ENCODE data around the gene ANO1. TPM values are rescaled to one million over a fixed set of nuclear protein-coding genes. Genes with fewer than 3 reads are reported as not detected.

Gene ANO1
- total RNA-seq, 6 experiments from 2014 or later, result 32.1 to 292 (median 78.0) TPM

- H3K27ac ChIP-seq, result no peak overlapping the region
- 69% methylated on average over 3 of the region's 14 CpGs for WGBS (ENCODE audit: insufficient coverage, low coverage, low lambda C conversion rate, missing lambda C conversion rate)
- no peaks in the 10 kb centered on the region for H3K4me1 ChIP-seq
- H3K4me3 ChIP-seq, result no peak overlapping the region
- TF ChIP-seq CTCF (IDR thresholded peaks at IDR 0.05) (no peak), POLR2A (IDR thresholded peaks at IDR 0.05) (no peak)
- H3K9me3 ChIP-seq, result no peaks in the 10 kb centered on the region
- intact Hi-C loops (cut with DNase I), result no loop called here
- no peak for ATAC-seq
- peaks cover 0 to 43% (median 12%) of the 10 kb centered on the region in 4 donors for H3K36me3 ChIP-seq
- no peak for DNase-seq
- no peaks in the 10 kb centered on the region for H3K27me3 ChIP-seq
Measured at GRCh38 chr11:70142221-70142875, 64.2 kb downstream of the ANO1 start.

- Histone ChIP-seq H3K9me3 (no peaks in the 10 kb centered on the region), H3K27me3 (no peaks in the 10 kb centered on the region), H3K4me1 (no peaks in the 10 kb centered on the region), H3K36me3 (peaks cover 0 to 51% (median 12%) of the 10 kb centered on the region in 4 donors), H3K4me3 (no peak overlapping the region), H3K27ac (no peak overlapping the region)
- no peak for DNase-seq
- 80% methylated on average over 2 of the region's 10 CpGs for WGBS (ENCODE audit: insufficient coverage, low coverage, low lambda C conversion rate, missing lambda C conversion rate)
- intact Hi-C loops (cut with DNase I), result no loop called here
- TF ChIP-seq POLR2A (IDR thresholded peaks at IDR 0.05) (no peak), CTCF (IDR thresholded peaks at IDR 0.05) (no peak)
- ATAC-seq, result no peak
Measured at GRCh38 chr11:70144262-70144661, 66.1 kb downstream of the ANO1 start.

- H3K27me3 ChIP-seq, result no peaks in the 10 kb centered on the region
- no peak for TF ChIP-seq POLR2A (IDR thresholded peaks at IDR 0.05)
- H3K36me3 ChIP-seq, result peaks cover 0 to 45% (median 9%) of the 10 kb centered on the region in 4 donors
- no peaks in the 10 kb centered on the region for H3K4me1 ChIP-seq
- no peak overlapping the region for H3K4me3 ChIP-seq
- intact Hi-C loops (cut with DNase I), result no loop called here
- ATAC-seq (no peak), DNase-seq (no peak)
- H3K27ac ChIP-seq, result no peak overlapping the region
- no peaks in the 10 kb centered on the region for H3K9me3 ChIP-seq
- WGBS (ENCODE audit: insufficient coverage, low coverage, low lambda C conversion rate, missing lambda C conversion rate), result 77% methylated on average over 2 of the region's 6 CpGs
Measured at GRCh38 chr11:70145071-70145470, 67.0 kb downstream of the ANO1 start.

GRCh38 chr11:70145841-70146240, 67.7 kb downstream of the ANO1 start:
- peaks cover 0 to 39% (median 6%) of the 10 kb centered on the region in 4 donors for H3K36me3 ChIP-seq
- no peak overlapping the region for H3K27ac ChIP-seq
- no peak overlapping the region for H3K4me3 ChIP-seq
- H3K4me1 ChIP-seq, result no peaks in the 10 kb centered on the region
- TF ChIP-seq CTCF (IDR thresholded peaks at IDR 0.05), result no peak
- no peaks in the 10 kb centered on the region for H3K27me3 ChIP-seq
- ATAC-seq (no peak), DNase-seq (no peak)
- intact Hi-C loops (cut with DNase I), result no loop called here
- WGBS (ENCODE audit: insufficient coverage, low coverage, low lambda C conversion rate, missing lambda C conversion rate), result 76% methylated on average over 4 of the region's 4 CpGs
- no peaks in the 10 kb centered on the region for H3K9me3 ChIP-seq

- no peak overlapping the region for H3K27ac ChIP-seq
- no peaks in the 10 kb centered on the region for H3K9me3 ChIP-seq
- TF ChIP-seq CTCF (IDR thresholded peaks at IDR 0.05) (no peak), POLR2A (IDR thresholded peaks at IDR 0.05) (no peak)
- no peak overlapping the region for H3K4me3 ChIP-seq
- H3K36me3 ChIP-seq, result peaks cover 0 to 34% (median 3%) of the 10 kb centered on the region in 4 donors
- H3K27me3 ChIP-seq, result no peaks in the 10 kb centered on the region
- DNase-seq (no peak), ATAC-seq (no peak)
- intact Hi-C loops (cut with DNase I), result no loop called here
- WGBS (ENCODE audit: insufficient coverage, low coverage, low lambda C conversion rate, missing lambda C conversion rate), result 80% methylated on average over 4 of the region's 10 CpGs
- H3K4me1 ChIP-seq, result no peaks in the 10 kb centered on the region
Measured at GRCh38 chr11:70146299-70146698, 68.2 kb downstream of the ANO1 start.
